Parathyroid adenoma (tissue), 2 donors: ENCODE data around the gene STAMBP.

Experiments used
- H2AFZ ChIP-seq: fragments of 300-600 bp; sonication (generic); one replicate; pipeline ENCODE4 v1.7.0; 2017; ENCODE audit warnings: antibody characterized with exemption, mild to moderate bottlenecking
- H3K27ac ChIP-seq: fragments of 300-600 bp; sonication (generic); one replicate; pipeline ENCODE4 v1.7.0; 2017
- H3K27me3 ChIP-seq: fragments of 300-600 bp; sonication (generic); one replicate; pipeline ENCODE4 v1.7.0; 2017; ENCODE audit warnings: low read length; ENCODE audit not compliant: control insufficient read depth, insufficient read depth
- H3K36me3 ChIP-seq: fragments of 300-600 bp; sonication (generic); one replicate; pipeline ENCODE4 v1.7.0; 2017; ENCODE audit warnings: low read length; ENCODE audit not compliant: control insufficient read depth, insufficient read depth
- H3K4me1 ChIP-seq: fragments of 300-600 bp; sonication (generic); one replicate; pipeline ENCODE4 v1.7.0; 2017; ENCODE audit warnings: control low read depth
- H3K4me2 ChIP-seq: fragments of 300-600 bp; sonication (generic); one replicate; pipeline ENCODE4 v1.7.0; 2017; ENCODE audit warnings: low read length
- H3K4me3 ChIP-seq: fragments of 300-600 bp; sonication (generic); one replicate; pipeline ENCODE4 v1.7.0; 2017; ENCODE audit warnings: low read depth, low read length
- H3K79me2 ChIP-seq: fragments of 300-600 bp; sonication (generic); one replicate; pipeline ENCODE4 v1.7.0; 2017; ENCODE audit warnings: control low read depth
- H3K9ac ChIP-seq: fragments of 300-600 bp; sonication (generic); one replicate; pipeline ENCODE4 v1.7.0; 2017; ENCODE audit warnings: mild to moderate bottlenecking
- H3K9me3 ChIP-seq: fragments of 300-600 bp; sonication (generic); one replicate; pipeline ENCODE4 v1.7.0; 2017; ENCODE audit warnings: low read length; ENCODE audit not compliant: control insufficient read depth
- CTCF ChIP-seq: fragments of 300-600 bp; sonication (generic); IDR thresholded peaks from one replicate; pipeline ENCODE4 v1.7.0; 2017; ENCODE audit warnings: antibody characterized with exemption, mild to moderate bottlenecking
- donor health status: primary hyperparathyroidism.

Gene STAMBP

DNA sequence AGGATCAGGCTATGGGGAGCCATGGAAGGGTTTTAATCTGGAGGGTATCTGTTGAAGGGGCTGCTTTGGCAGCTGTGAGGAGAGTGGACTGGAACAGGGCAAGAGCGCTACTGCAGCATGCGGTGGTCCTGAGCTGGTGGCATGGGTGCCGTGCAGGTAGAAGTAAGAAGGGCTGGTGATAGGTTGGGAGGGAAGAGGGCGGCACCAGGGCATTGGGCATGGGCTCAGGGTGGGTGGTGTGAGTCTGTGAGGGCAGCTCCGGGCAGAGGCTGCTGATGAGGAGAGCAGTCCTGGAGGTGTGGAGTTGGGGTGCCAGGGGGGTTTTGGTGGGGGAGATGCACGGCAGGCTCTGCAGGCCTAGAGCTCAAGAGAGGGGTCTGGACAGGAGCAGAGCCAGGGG lies 66.1 kb downstream of the STAMBP start:
- H3K36me3 ChIP-seq, result no peaks in the 10 kb centered on the region
- H3K4me2 ChIP-seq, result no peak overlapping the region
- no peaks in the 10 kb centered on the region for H3K27me3 ChIP-seq
- H3K27ac ChIP-seq, result no peak overlapping the region
- H3K9ac ChIP-seq, result no peak overlapping the region
- no peak overlapping the region for H3K4me3 ChIP-seq
- no peaks in the 10 kb centered on the region for H3K4me1 ChIP-seq
- no peak overlapping the region for H2AFZ ChIP-seq
- no peaks in the 10 kb centered on the region for H3K79me2 ChIP-seq
- no peak for TF ChIP-seq CTCF
- no peaks in the 10 kb centered on the region for H3K9me3 ChIP-seq

GRCh38 chr2:73895473-73895872 lies 66.7 kb downstream of the STAMBP start:
- H3K27ac ChIP-seq, result no peak overlapping the region
- H3K4me1 ChIP-seq, result no peaks in the 10 kb centered on the region
- no peak overlapping the region for H3K9ac ChIP-seq
- no peaks in the 10 kb centered on the region for H3K9me3 ChIP-seq
- TF ChIP-seq CTCF, result no peak
- H2AFZ ChIP-seq, result no peak overlapping the region
- H3K4me2 ChIP-seq, result no peak overlapping the region
- H3K4me3 ChIP-seq, result no peak overlapping the region
- H3K36me3 ChIP-seq, result no peaks in the 10 kb centered on the region
- H3K79me2 ChIP-seq, result no peaks in the 10 kb centered on the region
- H3K27me3 ChIP-seq, result no peaks in the 10 kb centered on the region

DNA sequence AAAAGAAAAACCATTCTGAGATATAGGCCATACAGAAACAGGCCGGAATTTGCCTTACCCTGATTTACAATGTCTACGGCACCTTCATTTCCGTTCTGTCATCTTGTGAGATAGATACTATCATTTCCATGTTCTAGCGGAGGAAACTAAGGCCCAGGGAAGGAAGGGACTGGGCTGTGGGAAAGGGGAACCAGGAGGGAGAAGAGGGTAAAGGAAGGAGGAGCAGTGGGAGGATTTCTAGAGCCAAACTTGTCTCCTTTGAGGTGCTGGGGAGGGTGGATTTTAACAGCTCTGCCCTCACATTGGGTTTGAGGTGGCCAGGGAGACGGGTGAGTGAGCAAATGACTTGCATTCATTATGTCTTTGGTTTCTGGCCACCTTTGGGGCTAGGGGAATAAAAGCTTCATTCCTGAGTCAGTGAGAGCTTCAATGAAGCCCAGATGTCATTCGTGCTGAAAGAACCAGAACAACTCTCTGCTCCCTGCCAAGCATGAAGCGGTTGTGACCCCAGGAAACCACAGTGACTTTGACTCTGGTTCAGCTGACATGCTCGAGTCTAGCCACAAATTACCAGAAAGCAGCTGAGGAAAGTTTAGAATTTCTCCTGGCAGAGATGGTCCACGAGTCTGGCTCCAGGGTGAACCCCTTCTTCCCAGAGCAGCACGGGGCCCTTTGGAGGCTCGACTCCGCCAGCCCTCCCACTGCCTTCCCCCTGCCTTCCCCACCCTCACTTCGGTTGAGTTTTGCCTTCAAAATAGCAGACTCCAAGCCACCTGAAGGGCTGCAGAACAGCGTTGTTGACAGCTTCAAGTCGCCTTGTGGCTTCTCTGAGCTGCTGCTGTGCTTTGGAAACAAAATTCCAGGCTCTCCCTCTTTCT lies 67.8 kb downstream of the STAMBP start:
- Histone ChIP-seq H3K79me2 (no peaks in the 10 kb centered on the region), H3K4me2 (no peak overlapping the region), H2AFZ (no peak overlapping the region), H3K27ac (no peak overlapping the region), H3K36me3 (no peaks in the 10 kb centered on the region), H3K9me3 (no peaks in the 10 kb centered on the region), H3K4me3 (no peak overlapping the region), H3K4me1 (no peaks in the 10 kb centered on the region), H3K27me3 (no peaks in the 10 kb centered on the region), H3K9ac (no peak overlapping the region)
- no peak for TF ChIP-seq CTCF

DNA sequence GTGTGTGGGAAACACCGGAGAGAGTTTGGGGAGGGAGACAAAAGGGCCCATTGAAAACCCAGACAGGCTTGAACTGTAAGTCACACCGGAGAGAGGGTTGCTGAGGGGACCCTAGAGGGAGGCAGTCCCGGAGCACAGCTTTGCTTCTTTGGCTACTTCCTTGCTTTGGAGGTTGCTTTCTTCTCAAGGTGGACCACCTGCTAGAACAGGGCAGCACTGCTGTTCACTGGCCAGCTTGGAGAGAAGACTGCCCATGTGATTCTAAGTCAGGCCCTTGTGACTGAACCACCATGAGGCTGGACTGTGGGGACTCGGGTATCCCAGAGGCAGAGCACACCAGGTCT lies 68.5 kb downstream of the STAMBP start:
- Histone ChIP-seq H3K36me3 (no peaks in the 10 kb centered on the region), H3K4me2 (no peak overlapping the region), H3K4me1 (no peaks in the 10 kb centered on the region), H3K9me3 (no peaks in the 10 kb centered on the region), H3K9ac (no peak overlapping the region), H2AFZ (no peak overlapping the region), H3K27me3 (no peaks in the 10 kb centered on the region), H3K4me3 (no peak overlapping the region), H3K27ac (no peak overlapping the region), H3K79me2 (no peaks in the 10 kb centered on the region)
- no peak for TF ChIP-seq CTCF

- Histone ChIP-seq H3K79me2 (no peaks in the 10 kb centered on the region), H3K9me3 (no peaks in the 10 kb centered on the region), H3K4me3 (no peak overlapping the region), H3K27ac (no peak overlapping the region), H3K36me3 (no peaks in the 10 kb centered on the region), H2AFZ (no peak overlapping the region), H3K27me3 (no peaks in the 10 kb centered on the region), H3K4me2 (no peak overlapping the region), H3K9ac (no peak overlapping the region), H3K4me1 (no peaks in the 10 kb centered on the region)
- TF ChIP-seq CTCF, result no peak
Measured at GRCh38 chr2:73897934-73898333, 69.2 kb downstream of the STAMBP start.
